Activated CD8-positive, alpha-beta memory T cell treated with anti-CD3 and anti-CD28 coated beads for 1 hour (primary cell): Measurements from ENCODE around the gene PGF.

Experiments
- DNase-seq, 2 donors: peaks; one replicate each; pipeline ENCODE4 v3.0.0-alpha.2; 2020; ENCODE audit warnings: low read depth in 1 of 2; ENCODE audit errors: extremely low read depth in 1 of 2

The PGF gene

DNA sequence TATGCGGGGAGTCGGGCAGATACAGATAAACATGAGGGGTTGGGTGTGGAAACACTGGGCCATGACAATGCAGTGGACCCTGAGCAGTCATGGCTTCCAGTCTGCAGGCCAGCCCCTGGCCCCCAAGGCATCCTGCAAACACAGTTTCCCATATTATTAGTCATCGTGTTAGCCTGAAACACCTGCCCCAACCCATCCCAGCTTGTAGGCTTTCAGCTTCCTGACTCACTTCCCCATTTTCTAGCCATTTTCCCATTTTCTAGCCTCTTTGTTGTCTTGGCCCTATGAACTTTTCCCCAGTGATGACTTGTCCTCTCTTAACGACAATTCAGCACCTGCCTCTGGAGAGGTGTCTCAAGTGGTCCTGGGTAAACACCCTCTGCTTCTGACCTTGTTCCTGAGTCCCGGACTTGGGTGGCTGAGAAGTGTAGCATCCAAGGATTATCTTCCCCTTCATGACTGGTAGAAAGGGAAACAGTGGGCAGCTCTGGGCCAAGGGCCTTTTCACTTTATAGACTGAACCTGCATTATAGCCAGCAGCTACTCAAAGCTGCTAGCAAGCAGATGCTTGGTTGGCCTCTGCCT is 4.3 kb upstream of the PGF start:
- DNase-seq = no peak

DNA sequence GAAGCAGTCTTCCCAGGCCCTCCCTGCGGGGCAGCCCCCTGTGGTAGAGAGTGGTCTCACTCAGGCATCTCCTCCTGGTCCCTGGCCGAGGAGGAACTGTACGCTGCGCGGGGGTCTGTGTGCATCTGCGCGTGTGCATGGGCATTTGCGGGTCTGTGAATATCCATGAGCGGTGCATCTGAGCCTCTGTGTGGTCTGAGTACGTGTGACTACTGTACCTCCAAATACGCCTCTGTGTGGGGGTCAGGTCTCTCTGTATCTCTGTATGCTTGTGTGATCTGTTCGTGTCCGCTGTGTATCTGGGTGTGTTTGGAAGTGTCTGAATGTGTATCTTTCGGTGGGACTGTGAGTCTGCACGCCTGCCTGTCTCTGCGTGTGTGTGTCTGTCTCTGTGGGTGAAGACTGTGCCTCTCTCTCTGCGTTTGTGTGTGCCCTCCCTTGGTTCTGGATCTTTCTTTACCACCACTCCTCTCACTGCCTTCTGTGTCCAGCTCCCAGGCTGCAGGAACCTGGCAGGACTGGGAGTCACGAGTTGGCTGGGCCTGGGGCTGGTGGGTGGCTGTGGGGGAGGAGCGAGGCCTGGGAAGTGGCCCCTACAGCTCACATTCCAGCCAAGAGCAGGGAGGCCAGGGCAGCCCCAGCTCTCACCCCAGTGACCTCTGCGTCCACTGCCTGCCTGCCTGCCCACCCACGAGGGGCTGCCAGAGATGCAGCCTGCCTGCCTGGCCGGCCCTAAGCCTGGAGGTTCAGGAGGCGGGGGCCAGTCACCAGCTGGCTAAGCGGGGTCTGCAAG is 1.1 kb upstream of the PGF start:
- DNase-seq = no peak

DNA sequence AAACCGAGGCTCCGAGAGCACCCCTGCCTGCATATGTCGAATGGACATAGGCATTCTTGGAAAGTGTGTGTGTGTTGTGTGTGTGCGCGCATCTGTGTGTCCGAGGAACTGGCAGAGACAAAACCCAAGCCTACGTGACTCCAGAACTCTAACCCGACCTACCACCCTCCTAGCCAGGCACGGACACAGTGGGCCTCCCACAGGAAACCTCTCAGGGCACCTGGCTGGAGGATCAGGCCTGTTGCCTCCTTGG is 556 bp upstream of the PGF start:
- no peak for DNase-seq

GRCh38 chr14:74954947-74955228 is 509 bp downstream of the PGF start:
- no peak for DNase-seq

GRCh38 chr14:74954232-74954946 is 1.0 kb downstream of the PGF start:
- DNase-seq = no peak

- DNase-seq = no peak
Measured at GRCh38 chr14:74953686-74954085, 1.7 kb downstream of the PGF start.

DNA sequence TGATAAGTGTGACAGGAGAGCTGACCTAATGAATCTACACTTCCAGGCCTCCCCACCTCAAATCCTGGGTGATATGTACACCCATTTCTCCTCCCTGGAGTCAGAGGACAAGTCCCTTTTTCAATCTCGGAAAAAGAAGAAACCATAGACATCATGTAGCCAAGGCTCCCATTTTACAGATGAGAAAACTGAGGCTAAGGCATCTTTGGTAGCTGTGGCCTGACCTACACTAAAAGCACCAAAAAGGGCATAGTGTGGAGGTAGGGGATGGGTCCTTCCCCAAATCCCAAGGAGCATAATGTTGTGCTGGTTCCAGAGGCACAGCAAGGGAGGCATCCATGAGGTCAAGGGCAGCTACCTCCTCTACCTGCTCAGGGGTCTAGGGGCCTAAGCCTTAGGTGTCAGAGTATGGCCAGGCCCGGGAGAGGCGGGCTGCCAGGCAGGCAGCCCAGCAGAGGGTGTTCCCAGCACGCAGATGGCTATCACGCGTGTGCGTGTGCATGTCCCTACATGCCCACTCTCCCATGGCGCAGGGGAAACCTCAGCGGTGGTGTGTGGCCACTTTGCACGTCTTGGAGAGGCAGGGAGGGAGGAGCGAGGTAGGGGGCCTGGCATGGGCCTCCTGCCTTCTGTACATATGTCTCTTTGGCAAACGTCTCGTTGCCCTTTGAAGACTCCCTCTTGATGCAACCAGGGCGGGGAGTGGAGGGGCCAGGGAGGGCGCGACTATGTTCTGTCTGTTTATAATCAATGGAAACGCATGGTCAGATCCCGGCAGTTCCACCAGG is 2.5 kb downstream of the PGF start:
- DNase-seq = no peak

- DNase-seq = no peak
Measured at GRCh38 chr14:74952180-74952665, 3.2 kb downstream of the PGF start.

- DNase-seq = no peak
Measured at GRCh38 chr14:74951443-74952179, 3.8 kb downstream of the PGF start.

DNA sequence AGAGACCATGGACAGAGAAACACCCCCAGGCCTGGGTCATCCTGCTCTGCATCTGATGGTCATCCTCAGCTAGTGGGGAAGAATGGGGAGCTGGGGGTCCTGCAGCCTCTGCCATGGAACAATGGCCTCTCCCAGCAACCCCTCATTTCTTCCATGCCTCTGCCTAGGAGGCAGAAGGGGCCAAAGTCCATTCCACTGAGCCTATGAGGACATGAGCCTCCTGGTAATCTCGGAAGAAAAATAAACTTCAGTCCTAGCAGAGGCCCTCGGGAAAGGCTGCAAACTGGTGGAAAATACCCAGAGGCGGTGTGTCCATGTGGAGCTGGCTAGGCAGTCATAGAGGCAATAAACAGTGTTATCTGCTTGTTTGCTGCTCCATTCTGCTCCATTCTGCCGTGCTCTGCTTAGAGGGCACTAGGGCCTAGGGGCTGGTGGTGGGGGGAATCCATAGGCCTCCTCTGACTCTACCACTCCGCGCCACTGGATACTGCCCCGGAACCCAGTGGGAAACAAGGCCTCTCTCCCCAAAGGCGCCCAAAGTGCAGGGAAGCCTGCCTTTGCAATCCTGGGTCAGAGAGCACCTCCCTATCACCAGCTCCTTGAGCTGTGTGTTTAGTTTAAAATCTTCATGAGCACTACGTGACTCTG is 4.5 kb downstream of the PGF start:
- DNase-seq = no peak

DNA sequence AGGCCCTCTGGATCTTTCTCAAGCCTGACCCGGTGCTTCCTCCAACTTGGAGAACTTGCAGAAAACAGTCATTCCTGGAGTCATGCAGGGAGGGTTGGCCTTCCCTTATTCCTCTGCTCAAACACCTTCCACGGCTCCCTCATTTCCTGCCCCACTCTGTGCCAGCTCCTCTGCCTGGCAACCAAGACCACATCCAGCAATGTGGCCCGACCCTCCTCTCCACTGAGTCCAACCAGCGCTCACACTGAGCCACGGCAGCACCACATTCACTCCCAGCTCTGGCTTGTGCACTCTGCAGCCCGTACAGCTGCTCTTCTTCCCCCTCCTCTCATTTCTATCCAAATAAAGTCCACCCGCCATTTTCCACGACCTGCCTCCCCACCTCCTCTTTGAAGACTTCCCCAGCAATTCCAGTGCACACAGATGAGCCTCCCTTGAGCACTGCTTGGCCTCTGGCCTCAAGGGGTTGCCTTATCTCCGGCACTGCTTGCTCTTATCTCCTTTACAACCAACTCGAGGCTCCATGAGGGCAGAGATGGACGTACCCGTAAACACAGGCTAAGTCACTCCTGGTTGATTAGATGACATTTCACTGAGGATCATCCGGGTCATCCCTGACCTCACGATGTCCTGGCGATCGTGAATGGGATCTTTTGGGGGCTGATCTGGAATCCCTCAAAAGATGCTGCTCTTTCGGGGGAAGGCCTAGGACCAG is 5.4 kb downstream of the PGF start:
- no peak for DNase-seq

- DNase-seq = no peak
Measured at GRCh38 chr14:74949191-74949601, 6.2 kb downstream of the PGF start.

DNA sequence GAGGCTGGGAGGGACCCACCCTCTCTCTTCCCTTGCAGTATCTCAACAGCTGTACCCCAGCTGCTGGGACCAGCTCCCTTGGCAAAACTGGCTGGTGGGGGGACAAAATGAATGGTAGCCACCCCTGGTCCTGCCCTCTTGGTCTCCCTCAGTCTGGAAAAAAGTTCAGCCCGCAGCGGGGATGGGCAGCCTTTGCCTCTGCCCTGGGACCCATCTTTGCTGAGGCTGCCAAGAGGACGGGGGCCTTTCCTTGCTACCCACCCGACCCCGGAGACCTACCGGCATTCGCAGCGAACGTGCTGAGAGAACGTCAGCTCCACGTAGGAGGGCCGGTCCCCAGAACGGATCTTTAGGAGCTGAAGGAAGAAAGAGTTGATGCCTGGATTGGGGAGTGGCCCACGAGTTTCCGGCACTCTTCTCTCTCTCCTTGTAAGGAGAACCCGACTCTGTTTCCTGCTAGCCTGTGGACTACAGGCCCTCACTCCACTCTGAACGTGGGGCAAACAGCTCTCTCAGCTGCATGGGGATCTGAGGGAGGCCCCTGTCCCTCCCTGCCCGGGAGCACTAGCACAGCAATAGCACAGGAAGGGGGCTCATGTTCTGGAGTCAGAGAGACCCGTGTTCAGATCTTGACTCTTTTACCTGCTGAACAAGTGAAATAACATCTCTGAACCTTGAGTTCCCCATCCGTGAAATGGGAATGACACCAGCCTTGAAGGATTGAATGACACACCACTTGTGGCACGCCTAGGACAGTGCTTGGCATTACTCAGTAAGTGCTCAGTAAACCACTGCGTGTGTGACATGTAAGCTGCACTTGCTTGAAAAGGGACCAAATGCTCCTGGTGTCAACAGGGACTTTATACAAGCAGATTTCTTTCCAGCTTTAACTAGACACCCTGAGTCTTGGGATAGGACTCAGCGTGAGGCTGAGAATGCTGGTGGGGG is 6.9 kb downstream of the PGF start:
- DNase-seq = no peak

GRCh38 chr14:74947353-74948227 is 7.8 kb downstream of the PGF start:
- DNase-seq = no peak

DNA sequence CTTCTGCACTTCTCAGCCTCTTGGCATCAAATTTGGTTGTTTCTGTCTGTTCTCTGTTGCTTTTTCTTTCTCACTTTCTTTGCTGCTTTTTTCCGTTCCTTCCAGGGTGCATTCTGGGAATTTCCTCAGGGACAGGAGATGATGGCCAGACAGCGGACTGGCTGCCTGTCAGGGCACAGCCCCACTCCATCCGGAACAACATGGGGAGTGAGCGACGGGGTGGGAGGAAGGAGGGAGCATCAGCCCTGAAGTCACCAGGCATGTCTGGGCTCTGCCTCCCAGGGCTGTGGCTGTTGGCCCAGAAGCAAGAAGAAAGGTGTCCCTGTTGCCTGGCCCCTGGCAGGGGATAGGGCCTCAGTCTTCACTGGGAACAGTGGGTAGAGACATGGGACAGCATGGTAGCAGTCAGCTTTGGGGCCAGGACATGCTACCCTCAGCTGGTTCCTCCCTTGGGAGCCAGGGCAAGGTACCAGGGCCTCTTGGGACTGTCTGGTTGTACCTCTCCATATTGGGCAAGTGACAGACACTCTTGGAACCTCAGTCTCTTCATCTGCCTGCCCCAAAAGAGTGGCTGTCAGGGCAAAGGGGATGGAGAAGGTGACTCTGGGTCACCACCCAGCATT is 8.6 kb downstream of the PGF start:
- DNase-seq = no peak

- DNase-seq = peak; percentile 29 to 59
Measured at GRCh38 chr14:74945852-74946658, 9.3 kb downstream of the PGF start.
